Nephron (organoid): ENCODE measurements around the gene STX1A.

Source experiments
- H3K27ac Mint-ChIP-seq, 3 experiments: 2 replicates each; pipeline ENCODE4 v1.8.0; 2020; ENCODE audit warnings: mixed read lengths in 3 of 3, mild to moderate bottlenecking in 2 of 3, moderate library complexity in 1 of 3
- H3K27me3 Mint-ChIP-seq: 2 replicates; pipeline ENCODE4 v1.8.0; 2021; ENCODE audit warnings: low read depth, mild to moderate bottlenecking, moderate library complexity, mixed read lengths
- H3K36me3 Mint-ChIP-seq: 2 replicates; pipeline ENCODE4 v1.8.0; 2020; ENCODE audit warnings: low read depth, mixed read lengths
- H3K4me1 Mint-ChIP-seq: 2 replicates; pipeline ENCODE4 v1.8.0; 2020; ENCODE audit warnings: mixed read lengths
- H3K4me3 Mint-ChIP-seq, 3 experiments: 2 replicates each; pipeline ENCODE4 v1.8.0; 2020; ENCODE audit warnings: mild to moderate bottlenecking in 3 of 3, mixed read lengths in 3 of 3, moderate library complexity in 2 of 3
- H3K9me3 Mint-ChIP-seq: 2 replicates; pipeline ENCODE4 v1.8.0; 2020; ENCODE audit warnings: mixed read lengths
- CTCF ChIP-seq, 3 experiments: fragments of 200-600 bp; sonication (generic); IDR thresholded peaks; one replicate each; pipeline ENCODE4 v1.5.0; 2021; ENCODE audit warnings: antibody characterized with exemption in 3 of 3; ENCODE audit not compliant: unreplicated experiment in 3 of 3

Gene STX1A

GRCh38 chr7:73683788-73684693 is 35.4 kb downstream of the STX1A start:
- Mint-ChIP-seq H3K27me3 (no peaks in the 10 kb centered on the region), H3K27ac (peak overlapping the region; percentile 70 to 90 (median 81)), H3K4me1 (peaks cover 28% of the 10 kb centered on the region), H3K4me3 (peak overlapping the region; percentile 93 to 99 (median 98)), H3K36me3 (peaks cover 25% of the 10 kb centered on the region), H3K9me3 (no peaks in the 10 kb centered on the region)
- no peak for TF ChIP-seq CTCF (IDR thresholded peaks at IDR 0.05; ENCODE audit: unreplicated experiment in 3 of 3)

- Mint-ChIP-seq H3K9me3 (no peaks in the 10 kb centered on the region), H3K4me1 (peaks cover 30% of the 10 kb centered on the region), H3K36me3 (peaks cover 25% of the 10 kb centered on the region), H3K27ac (peak within 1 kb of the TSS; percentile 70 to 90 (median 81)), H3K27me3 (no peaks in the 10 kb centered on the region), H3K4me3 (peak within 1 kb of the TSS; percentile 93 to 99 (median 98))
- no peak for TF ChIP-seq CTCF (IDR thresholded peaks at IDR 0.05; ENCODE audit: unreplicated experiment in 3 of 3)
These were observed 36.2 kb downstream of the STX1A start, which contains the start of the genes BUD23 and DNAJC30 for GRCh38 chr7:73683056-73683787. BUD23 (plus strand) TSS chr7:73683597; CDS start chr7:73683626, 29 bp downstream. DNAJC30 (minus strand) TSS chr7:73683453; CDS start chr7:73683423, 30 bp downstream.

GRCh38 chr7:73682745-73683055 is 36.8 kb downstream of the STX1A start:
- Mint-ChIP-seq H3K9me3 (no peaks in the 10 kb centered on the region), H3K27ac (peak overlapping the region in 2 of 3 experiments; percentile 69 to 81), H3K4me3 (peak overlapping the region; percentile 93 to 99 (median 98)), H3K4me1 (peaks cover 30% of the 10 kb centered on the region), H3K27me3 (no peaks in the 10 kb centered on the region), H3K36me3 (peaks cover 30% of the 10 kb centered on the region)
- TF ChIP-seq CTCF (IDR thresholded peaks at IDR 0.05; ENCODE audit: unreplicated experiment in 3 of 3), result no peak

GRCh38 chr7:73681031-73681430 is 38.4 kb downstream of the STX1A start:
- Mint-ChIP-seq H3K27ac (peak overlapping the region in 1 of 3 experiments; percentile 11), H3K4me3 (peak overlapping the region; percentile 93 to 99 (median 98)), H3K9me3 (no peaks in the 10 kb centered on the region), H3K27me3 (no peaks in the 10 kb centered on the region), H3K4me1 (peaks cover 30% of the 10 kb centered on the region), H3K36me3 (peaks cover 23% of the 10 kb centered on the region)
- TF ChIP-seq CTCF (IDR thresholded peaks at IDR 0.05; ENCODE audit: unreplicated experiment in 3 of 3), result no peak

- Mint-ChIP-seq H3K4me1 (peaks cover 30% of the 10 kb centered on the region), H3K36me3 (peaks cover 23% of the 10 kb centered on the region), H3K27ac (peak overlapping the region in 1 of 3 experiments; percentile 11), H3K27me3 (no peaks in the 10 kb centered on the region), H3K4me3 (peak overlapping the region; percentile 93 to 99 (median 98)), H3K9me3 (no peaks in the 10 kb centered on the region)
- TF ChIP-seq CTCF (IDR thresholded peaks at IDR 0.05; ENCODE audit: unreplicated experiment in 3 of 3), result no peak
These were observed 39.0 kb downstream of the STX1A start for GRCh38 chr7:73680501-73680900.
